Upper lobe of left lung (tissue), 6 donors: ENCODE data around the gene CSNK1G3. TPM values are rescaled to one million over a fixed set of nuclear protein-coding genes. Genes with fewer than 3 reads are reported as not detected.
A peak's percentile ranks its signal among the peaks of the same experiment; 100 is the strongest.

Experiments used
- ATAC-seq, 2 donors: fragments of 200-7000 bp; cut with Tn5 transposase; one replicate each; pipeline ENCODE4 v1.9.1; 2022; ENCODE audit warnings: mild to moderate bottlenecking in 2 of 2, moderate library complexity in 2 of 2; ENCODE audit not compliant: low FRiP score in 2 of 2
- DNase-seq, 2 donors: peaks; one replicate each; pipeline ENCODE4 v3.0.0-alpha.2; 2019 to 2020
- H3K27ac ChIP-seq, 4 donors: fragments of 200-600 bp; sonication (generic); one replicate each; pipeline ENCODE4 v1.5.1; 2016 to 2019
- H3K27me3 ChIP-seq, 4 donors: fragments of 200-600 bp; sonication (generic); one replicate each; pipeline ENCODE4 v1.5.1; 2017 to 2019
- H3K36me3 ChIP-seq, 4 donors: fragments of 200-600 bp; sonication (generic); one replicate each; pipeline ENCODE4 v1.5.1; 2016 to 2019
- H3K4me1 ChIP-seq, 4 donors: fragments of 200-600 bp; sonication (generic); one replicate each; pipeline ENCODE4 v1.5.1; 2018 to 2019
- H3K4me3 ChIP-seq, 4 donors: fragments of 200-600 bp; sonication (generic); one replicate each; pipeline ENCODE4 v1.5.1; 2017 to 2019; ENCODE audit warnings: mild to moderate bottlenecking in 2 of 4, moderate library complexity in 1 of 4
- H3K9me3 ChIP-seq, 4 donors: fragments of 200-600 bp; sonication (generic); one replicate each; pipeline ENCODE4 v1.5.1; 2018 to 2019
- EP300 ChIP-seq, 4 donors: sonication (generic); formaldehyde crosslinking; IDR thresholded peaks; one replicate each; pipeline ENCODE4 v1.5.1; 2017; ENCODE audit warnings: antibody characterized with exemption in 4 of 4, control low read depth in 2 of 4
- POLR2A ChIP-seq, 4 donors: fragments of 450-650 bp; IDR thresholded peaks; one replicate each; pipeline ENCODE4 v1.5.1; 2016 to 2017; ENCODE audit warnings: antibody characterized with exemption in 4 of 4, mild to moderate bottlenecking in 2 of 4
- POLR2AphosphoS5 ChIP-seq, 2 donors: sonication (generic); formaldehyde crosslinking; IDR thresholded peaks; one replicate each; pipeline ENCODE4 v1.5.1; 2017; ENCODE audit warnings: antibody characterized with exemption in 2 of 2
- WGBS, 2 donors: methylation state at CpG; one replicate each; pipeline ENCODE4 v1.1.5; 2017 to 2018; 5-methylcytosine and 5-hydroxymethylcytosine counted together
- total RNA-seq, 6 donors: library from RNA; depleted of rRNA in 4 of 6; stranded (reverse); fragments of >200 nt in 4 of 6; gene quantifications; one replicate each; pipeline versions ENCODE4 v1.1.0 to v1.2.1, GENCODE V29; 2016 to 2021
- TF ChIP-seq, protein P1 (sequence below), 6 experiments: fragments of 450-650 bp in 4 of 6; fragments of 200-600 bp in 2 of 6; sonication (generic) in 2 of 6; IDR thresholded peaks; one replicate each; pipeline ENCODE4 v1.5.1; 2016 to 2019; ENCODE audit warnings: antibody characterized with exemption in 6 of 6
- donor health status: DM: no; HTN: no; CAD: no; lungs with moderate emphysema.
- donor health status: DM: no; HTN: yes; CAD: no; lungs with severe emphysema.

The CSNK1G3 gene
- total RNA-seq, 6 donors from 2014 or later = 23.5 to 61.5 (median 34.5) TPM

DNA sequence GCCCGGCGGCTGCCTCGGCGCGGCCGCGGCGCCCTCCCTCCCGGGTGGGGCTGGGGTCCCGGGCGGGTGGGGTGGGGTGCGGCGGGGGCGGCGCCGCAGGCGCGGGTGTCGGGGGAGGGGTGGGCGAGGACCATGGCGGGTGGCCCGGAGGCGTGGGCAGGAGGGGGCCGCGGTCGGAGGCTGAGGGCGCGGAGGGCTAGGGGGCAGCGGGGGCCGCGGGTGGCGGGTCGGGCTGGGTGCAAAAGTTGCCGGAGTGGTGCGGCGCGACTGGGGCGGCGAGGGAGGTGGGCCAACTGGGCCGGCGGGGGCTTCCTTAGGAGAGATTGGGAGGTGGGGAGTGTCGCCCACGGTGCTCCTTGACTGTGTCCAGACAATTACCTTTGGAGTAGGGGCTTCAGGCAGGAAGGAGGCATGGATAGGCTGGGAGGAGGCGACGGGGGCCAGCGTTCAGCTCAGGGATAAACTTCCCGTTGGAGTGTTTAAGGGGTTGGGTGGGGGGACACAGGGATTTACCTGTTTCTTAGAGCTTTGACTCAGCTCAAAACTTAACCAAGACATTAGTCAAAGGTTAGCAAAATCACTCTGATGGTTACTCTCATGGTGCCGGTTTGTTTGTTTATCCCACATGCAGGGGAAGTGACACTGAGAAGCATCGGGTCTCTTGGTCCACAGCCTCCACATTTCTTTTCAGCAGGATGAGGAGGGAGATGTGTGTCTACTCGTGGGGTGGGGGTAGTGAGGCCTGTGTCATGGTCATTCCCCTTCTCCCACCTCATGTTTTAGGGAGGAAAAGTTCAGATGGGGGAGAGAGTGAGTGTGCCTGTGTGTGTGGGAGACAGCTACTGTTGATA, 859 bp downstream of the CSNK1G3 start:
- no peak for TF ChIP-seq POLR2A (IDR thresholded peaks at IDR 0.05)
- TF ChIP-seq EP300 (IDR thresholded peaks at IDR 0.05) = no peak
- TF ChIP-seq, protein P1, sequence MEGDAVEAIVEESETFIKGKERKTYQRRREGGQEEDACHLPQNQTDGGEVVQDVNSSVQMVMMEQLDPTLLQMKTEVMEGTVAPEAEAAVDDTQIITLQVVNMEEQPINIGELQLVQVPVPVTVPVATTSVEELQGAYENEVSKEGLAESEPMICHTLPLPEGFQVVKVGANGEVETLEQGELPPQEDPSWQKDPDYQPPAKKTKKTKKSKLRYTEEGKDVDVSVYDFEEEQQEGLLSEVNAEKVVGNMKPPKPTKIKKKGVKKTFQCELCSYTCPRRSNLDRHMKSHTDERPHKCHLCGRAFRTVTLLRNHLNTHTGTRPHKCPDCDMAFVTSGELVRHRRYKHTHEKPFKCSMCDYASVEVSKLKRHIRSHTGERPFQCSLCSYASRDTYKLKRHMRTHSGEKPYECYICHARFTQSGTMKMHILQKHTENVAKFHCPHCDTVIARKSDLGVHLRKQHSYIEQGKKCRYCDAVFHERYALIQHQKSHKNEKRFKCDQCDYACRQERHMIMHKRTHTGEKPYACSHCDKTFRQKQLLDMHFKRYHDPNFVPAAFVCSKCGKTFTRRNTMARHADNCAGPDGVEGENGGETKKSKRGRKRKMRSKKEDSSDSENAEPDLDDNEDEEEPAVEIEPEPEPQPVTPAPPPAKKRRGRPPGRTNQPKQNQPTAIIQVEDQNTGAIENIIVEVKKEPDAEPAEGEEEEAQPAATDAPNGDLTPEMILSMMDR (IDR thresholded peaks at IDR 0.05) = no peak
- Histone ChIP-seq H3K27me3 (no peaks in the 10 kb centered on the region), H3K27ac (peak overlapping the region; percentile 91 to 98 (median 93)), H3K4me3 (peak overlapping the region; percentile 59 to 90 (median 78)), H3K4me1 (peaks cover 0 to 28% (median 21%) of the 10 kb centered on the region in 4 donors), H3K36me3 (no peaks in the 10 kb centered on the region), H3K9me3 (no peaks in the 10 kb centered on the region)
- peak in 1 of 2 donors; percentile 14 for ATAC-seq
- 0 to 2% methylated on average over 17 to 21 of the region's 50 CpGs for WGBS, 2 donors
- peak in 1 of 2 donors; percentile 91 for DNase-seq

DNA sequence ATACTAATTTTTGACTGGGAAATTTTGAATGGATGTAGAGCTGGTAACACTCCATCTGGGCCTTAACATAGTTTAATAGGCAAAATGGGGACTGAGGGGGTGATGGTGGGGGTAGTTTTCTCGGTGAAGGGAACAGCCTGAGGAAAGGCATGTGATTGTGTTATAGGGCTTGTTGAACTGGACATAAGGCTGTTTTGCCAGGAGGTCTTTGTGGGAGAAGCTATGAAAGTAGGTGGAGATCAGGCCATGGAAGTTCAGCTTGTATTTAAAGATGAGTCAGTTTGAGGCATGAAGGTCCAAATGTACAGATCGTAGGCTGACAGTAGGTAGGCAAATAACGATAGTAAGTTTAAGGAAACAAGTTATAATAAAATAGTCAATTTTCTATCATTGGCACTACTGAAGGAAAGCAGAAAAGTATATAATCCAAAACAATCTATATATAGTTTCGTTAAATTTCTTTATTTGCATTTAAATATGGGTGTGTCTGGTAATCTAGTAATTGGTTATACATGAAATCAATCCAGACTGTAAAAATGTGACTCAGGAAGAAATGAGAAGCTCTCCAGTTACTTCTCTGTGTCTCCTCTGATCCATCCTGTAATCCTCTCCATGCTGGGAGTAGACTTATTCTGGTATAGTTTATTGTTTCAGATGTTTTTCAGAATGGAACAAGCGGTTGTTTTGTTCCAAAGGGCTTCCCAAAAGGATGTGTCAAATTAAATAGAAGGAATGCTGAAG, 2.8 kb downstream of the CSNK1G3 start:
- H3K4me1 ChIP-seq = peaks cover 0 to 34% (median 21%) of the 10 kb centered on the region in 4 donors
- TF ChIP-seq, protein P1 (IDR thresholded peaks at IDR 0.05) = no peak
- TF ChIP-seq POLR2A (IDR thresholded peaks at IDR 0.05) = no peak
- TF ChIP-seq POLR2AphosphoS5 (IDR thresholded peaks at IDR 0.05) = no peak

DNA sequence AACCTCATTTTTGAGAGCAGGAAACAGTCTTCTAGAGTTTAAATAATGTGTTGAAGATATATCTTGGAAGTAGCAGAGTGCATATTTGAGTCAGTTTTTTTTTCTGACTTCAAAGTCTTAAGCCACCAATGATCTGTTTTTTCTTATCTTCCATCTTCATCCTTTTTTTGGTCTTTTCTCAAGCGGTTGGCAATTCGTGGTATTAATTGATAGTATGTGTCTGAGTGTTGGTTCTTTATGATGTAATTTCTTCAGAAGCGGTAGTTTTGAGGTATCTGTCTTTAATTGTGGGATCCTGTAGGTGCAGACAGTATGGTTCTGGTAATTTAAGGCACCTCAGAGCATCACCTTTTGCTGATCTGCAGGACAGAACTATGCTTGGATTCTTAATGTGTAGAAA, 3.9 kb downstream of the CSNK1G3 start:
- no peaks in the 10 kb centered on the region for H3K27me3 ChIP-seq
- peaks cover 0 to 34% (median 21%) of the 10 kb centered on the region in 4 donors for H3K4me1 ChIP-seq
- H3K36me3 ChIP-seq = no peaks in the 10 kb centered on the region
- TF ChIP-seq POLR2AphosphoS5 (IDR thresholded peaks at IDR 0.05) = no peak
- no peak for TF ChIP-seq EP300 (IDR thresholded peaks at IDR 0.05)
- no peak for TF ChIP-seq POLR2A (IDR thresholded peaks at IDR 0.05)
- TF ChIP-seq, protein P1 (IDR thresholded peaks at IDR 0.05) = no peak
- no peaks in the 10 kb centered on the region for H3K9me3 ChIP-seq
- WGBS, 2 donors = 56% methylated on average over 3 of the region's 3 CpGs
- ATAC-seq = no peak
- no peak overlapping the region for H3K27ac ChIP-seq
- no peak overlapping the region for H3K4me3 ChIP-seq
- no peak for DNase-seq

More for the DNA sequence above, 2.8 kb downstream of the CSNK1G3 start:
- Histone ChIP-seq H3K27ac (no peak overlapping the region), H3K4me3 (no peak overlapping the region), H3K27me3 (no peaks in the 10 kb centered on the region), H3K9me3 (no peaks in the 10 kb centered on the region), H3K36me3 (no peaks in the 10 kb centered on the region)
- DNase-seq = no peak
- WGBS, 2 donors = 88 to 89% methylated on average over 5 of the region's 5 CpGs
- ATAC-seq = no peak

DNA sequence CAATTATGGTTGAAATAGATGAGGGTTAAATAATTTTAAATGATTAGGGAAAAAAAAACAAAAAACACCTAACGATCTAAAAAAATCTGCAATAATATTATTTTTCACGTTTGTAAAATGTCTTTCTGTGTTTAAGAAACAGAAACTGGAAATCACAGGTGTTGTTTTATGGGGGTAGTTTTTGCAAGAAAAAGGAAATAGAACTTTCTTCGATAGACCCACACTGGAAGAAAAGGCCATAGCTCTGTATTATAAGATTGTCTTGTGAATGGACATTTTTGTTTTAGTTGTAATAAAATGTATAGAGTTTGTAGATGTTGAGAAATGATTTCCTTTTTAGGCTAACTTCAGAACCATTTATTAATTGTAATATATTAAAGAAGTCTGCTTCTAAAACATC, 5.5 kb downstream of the CSNK1G3 start:
- no peak for DNase-seq
- no peak for TF ChIP-seq POLR2AphosphoS5 (IDR thresholded peaks at IDR 0.05)
- TF ChIP-seq, protein P1 (IDR thresholded peaks at IDR 0.05) = no peak
- TF ChIP-seq POLR2A (IDR thresholded peaks at IDR 0.05) = no peak
- TF ChIP-seq EP300 (IDR thresholded peaks at IDR 0.05) = no peak
- H3K36me3 ChIP-seq = no peaks in the 10 kb centered on the region
- H3K4me1 ChIP-seq = peaks cover 0 to 31% (median 18%) of the 10 kb centered on the region in 4 donors
- no peak overlapping the region for H3K4me3 ChIP-seq
- no peak overlapping the region for H3K27ac ChIP-seq
- H3K9me3 ChIP-seq = no peaks in the 10 kb centered on the region
- H3K27me3 ChIP-seq = no peaks in the 10 kb centered on the region
- WGBS, 2 donors = 64 to 67% methylated on average over 3 of the region's 3 CpGs
- no peak for ATAC-seq
